ENCODE results near the gene KIDINS220.
A peak's percentile ranks its signal among the peaks of the same experiment; 100 is the strongest.

Gene KIDINS220

DNA sequence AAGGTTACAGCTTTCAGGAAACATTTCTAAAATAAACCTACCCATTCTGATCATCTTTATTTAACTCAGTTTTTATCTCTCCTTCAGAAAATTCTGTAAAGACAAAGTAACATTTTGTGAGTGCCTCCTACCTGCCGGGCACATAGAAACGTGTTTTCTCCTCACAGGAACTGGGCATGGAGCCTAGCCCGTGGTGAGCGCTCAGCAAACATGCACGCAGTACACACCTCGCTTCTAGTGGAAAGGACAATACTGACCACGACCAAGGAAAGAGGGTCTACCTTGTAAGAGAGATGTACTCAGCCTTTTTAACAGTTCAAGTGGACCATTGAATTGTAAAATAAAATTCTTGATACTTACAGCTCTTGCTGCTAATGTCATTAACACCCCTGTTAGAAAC, 24.8 kb upstream of the KIDINS220 start:
- TF ChIP-seq, protein P1, sequence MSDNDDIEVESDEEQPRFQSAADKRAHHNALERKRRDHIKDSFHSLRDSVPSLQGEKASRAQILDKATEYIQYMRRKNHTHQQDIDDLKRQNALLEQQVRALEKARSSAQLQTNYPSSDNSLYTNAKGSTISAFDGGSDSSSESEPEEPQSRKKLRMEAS (IDR thresholded peaks at IDR 0.05), result no peak
- no peak for TF ChIP-seq ZBTB7A (IDR thresholded peaks at IDR 0.05; ENCODE audit: low read depth)
- no peak for TF ChIP-seq YY1 (IDR thresholded peaks at IDR 0.05; ENCODE audit: low read depth)
- TF ChIP-seq CEBPB (IDR thresholded peaks at IDR 0.05), result no peak
- TF ChIP-seq EP300 (IDR thresholded peaks at IDR 0.05; ENCODE audit: borderline replicate concordance), result no peak
- TF ChIP-seq USF1 (IDR thresholded peaks at IDR 0.05), result no peak
- no peak for TF ChIP-seq EGR1 (IDR thresholded peaks at IDR 0.05)
- TF ChIP-seq RAD21 (IDR thresholded peaks at IDR 0.05; ENCODE audit: low read depth), result no peak
- no peak for TF ChIP-seq CREB1 (IDR thresholded peaks at IDR 0.05; ENCODE audit: low read depth)
- TF ChIP-seq TCF12 (IDR thresholded peaks at IDR 0.05; ENCODE audit: low read depth), result no peak
- no peak for TF ChIP-seq TEAD4 (IDR thresholded peaks at IDR 0.05)

DNA sequence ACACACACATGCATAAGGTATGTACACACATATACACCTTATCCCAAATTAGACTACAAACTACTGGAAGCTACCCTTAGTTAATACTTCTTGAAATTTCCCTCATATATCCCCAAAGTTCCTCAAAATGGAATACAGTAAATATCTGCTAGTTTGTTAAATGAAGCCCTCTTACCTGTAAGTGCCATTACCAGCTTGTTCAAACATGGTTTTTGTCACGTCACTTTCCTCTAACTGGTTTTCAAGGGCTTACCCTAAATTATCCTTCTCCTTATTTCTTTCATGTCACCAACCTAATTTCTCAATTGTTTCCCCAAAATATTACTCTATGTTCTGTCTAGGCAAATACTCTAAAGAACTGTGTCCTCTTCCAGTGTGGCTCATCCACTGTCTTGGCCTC, 24.4 kb upstream of the KIDINS220 start:
- TF ChIP-seq, protein P1 (IDR thresholded peaks at IDR 0.05), result no peak
- no peak for TF ChIP-seq NFIC (IDR thresholded peaks at IDR 0.05)

DNA sequence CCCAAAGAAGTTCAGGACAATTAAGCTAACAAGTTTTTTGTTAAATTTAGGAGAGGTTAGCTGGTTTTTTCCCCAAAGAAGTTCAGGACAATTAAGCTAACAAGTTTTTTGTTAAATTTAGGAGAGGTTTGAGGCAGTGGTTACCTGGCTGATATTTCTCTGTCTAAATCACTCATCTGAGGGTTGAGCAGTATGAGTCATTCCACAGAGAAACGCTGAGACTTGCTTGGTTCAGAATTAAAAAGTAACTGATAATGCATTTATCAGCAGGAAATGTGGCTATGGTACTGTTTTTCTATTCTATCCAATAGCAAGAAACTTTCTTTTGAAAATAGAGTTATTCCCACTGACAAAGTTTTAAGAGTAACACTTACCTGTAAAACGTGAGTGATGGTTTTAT, 22.8 kb upstream of the KIDINS220 start:
- TF ChIP-seq, protein P1 (IDR thresholded peaks at IDR 0.05), result no peak
- TF ChIP-seq RAD21 (IDR thresholded peaks at IDR 0.05; ENCODE audit: low read depth), result no peak
- TF ChIP-seq EP300 (IDR thresholded peaks at IDR 0.05; ENCODE audit: borderline replicate concordance), result no peak
- no peak for TF ChIP-seq CEBPB (IDR thresholded peaks at IDR 0.05)
- TF ChIP-seq TEAD4 (IDR thresholded peaks at IDR 0.05), result no peak
- TF ChIP-seq ZBTB7A (IDR thresholded peaks at IDR 0.05; ENCODE audit: low read depth), result no peak
- TF ChIP-seq, protein P2, sequence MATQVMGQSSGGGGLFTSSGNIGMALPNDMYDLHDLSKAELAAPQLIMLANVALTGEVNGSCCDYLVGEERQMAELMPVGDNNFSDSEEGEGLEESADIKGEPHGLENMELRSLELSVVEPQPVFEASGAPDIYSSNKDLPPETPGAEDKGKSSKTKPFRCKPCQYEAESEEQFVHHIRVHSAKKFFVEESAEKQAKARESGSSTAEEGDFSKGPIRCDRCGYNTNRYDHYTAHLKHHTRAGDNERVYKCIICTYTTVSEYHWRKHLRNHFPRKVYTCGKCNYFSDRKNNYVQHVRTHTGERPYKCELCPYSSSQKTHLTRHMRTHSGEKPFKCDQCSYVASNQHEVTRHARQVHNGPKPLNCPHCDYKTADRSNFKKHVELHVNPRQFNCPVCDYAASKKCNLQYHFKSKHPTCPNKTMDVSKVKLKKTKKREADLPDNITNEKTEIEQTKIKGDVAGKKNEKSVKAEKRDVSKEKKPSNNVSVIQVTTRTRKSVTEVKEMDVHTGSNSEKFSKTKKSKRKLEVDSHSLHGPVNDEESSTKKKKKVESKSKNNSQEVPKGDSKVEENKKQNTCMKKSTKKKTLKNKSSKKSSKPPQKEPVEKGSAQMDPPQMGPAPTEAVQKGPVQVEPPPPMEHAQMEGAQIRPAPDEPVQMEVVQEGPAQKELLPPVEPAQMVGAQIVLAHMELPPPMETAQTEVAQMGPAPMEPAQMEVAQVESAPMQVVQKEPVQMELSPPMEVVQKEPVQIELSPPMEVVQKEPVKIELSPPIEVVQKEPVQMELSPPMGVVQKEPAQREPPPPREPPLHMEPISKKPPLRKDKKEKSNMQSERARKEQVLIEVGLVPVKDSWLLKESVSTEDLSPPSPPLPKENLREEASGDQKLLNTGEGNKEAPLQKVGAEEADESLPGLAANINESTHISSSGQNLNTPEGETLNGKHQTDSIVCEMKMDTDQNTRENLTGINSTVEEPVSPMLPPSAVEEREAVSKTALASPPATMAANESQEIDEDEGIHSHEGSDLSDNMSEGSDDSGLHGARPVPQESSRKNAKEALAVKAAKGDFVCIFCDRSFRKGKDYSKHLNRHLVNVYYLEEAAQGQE (IDR thresholded peaks at IDR 0.05; ENCODE audit: low read depth), result no peak

DNA sequence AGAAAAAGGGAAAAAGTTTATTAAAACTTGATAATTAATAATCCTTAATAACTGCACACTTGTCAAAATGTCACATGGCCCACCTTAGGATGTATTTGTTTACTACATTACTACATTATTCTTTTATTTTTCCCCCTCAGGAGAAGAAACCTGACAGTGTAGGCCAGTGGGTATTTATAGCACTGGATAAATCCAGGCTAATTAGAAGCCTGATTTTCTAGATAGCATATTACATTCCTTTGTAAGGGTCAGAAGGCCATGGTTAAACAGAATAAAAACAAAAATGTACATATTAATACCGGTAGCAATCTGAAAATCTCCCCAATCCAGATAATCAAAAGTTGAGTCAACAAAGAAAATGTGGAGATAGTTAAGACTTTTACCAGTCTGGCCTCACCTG, 21.5 kb upstream of the KIDINS220 start:
- no peak for TF ChIP-seq TEAD4 (IDR thresholded peaks at IDR 0.05)
- no peak for TF ChIP-seq TAF1 (IDR thresholded peaks at IDR 0.05; ENCODE audit: low read depth)
- no peak for TF ChIP-seq YY1 (IDR thresholded peaks at IDR 0.05; ENCODE audit: low read depth)
- no peak for TF ChIP-seq ZBTB7A (IDR thresholded peaks at IDR 0.05; ENCODE audit: low read depth)
- TF ChIP-seq EP300 (IDR thresholded peaks at IDR 0.05; ENCODE audit: borderline replicate concordance), result no peak
- TF ChIP-seq, protein P1 (IDR thresholded peaks at IDR 0.05), result no peak

DNA sequence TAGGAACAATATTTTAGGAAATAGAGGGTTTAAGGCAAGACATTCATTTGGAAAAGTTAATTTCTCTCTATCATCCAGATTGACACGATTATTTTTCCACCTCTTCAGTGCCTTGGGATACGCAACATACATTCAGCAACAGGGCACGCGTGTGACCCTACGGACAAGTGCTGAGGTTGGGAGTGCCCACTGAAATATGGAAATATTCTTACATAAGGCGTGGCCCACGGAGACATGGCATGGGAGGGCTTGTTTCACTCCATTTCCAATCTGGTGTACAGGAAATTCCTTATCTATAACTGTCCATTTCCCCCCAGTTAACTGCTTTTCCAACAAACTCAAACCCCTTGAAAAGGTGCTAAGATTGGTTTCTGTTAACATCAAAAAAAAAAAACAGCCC, 20.9 kb upstream of the KIDINS220 start:
- TF ChIP-seq ZBTB7A (IDR thresholded peaks at IDR 0.05; ENCODE audit: low read depth), result no peak
- TF ChIP-seq CREB1 (IDR thresholded peaks at IDR 0.05; ENCODE audit: low read depth), result no peak
- TF ChIP-seq, protein P1 (IDR thresholded peaks at IDR 0.05), result no peak
- TF ChIP-seq, protein P2 (IDR thresholded peaks at IDR 0.05; ENCODE audit: low read depth), result no peak
- TF ChIP-seq RAD21 (IDR thresholded peaks at IDR 0.05; ENCODE audit: low read depth), result no peak
- TF ChIP-seq NFIC (IDR thresholded peaks at IDR 0.05), result no peak
- no peak for TF ChIP-seq EGR1 (IDR thresholded peaks at IDR 0.05)
- no peak for TF ChIP-seq CEBPB (IDR thresholded peaks at IDR 0.05)
- TF ChIP-seq TCF12 (IDR thresholded peaks at IDR 0.05; ENCODE audit: low read depth), result no peak
- no peak for TF ChIP-seq USF1 (IDR thresholded peaks at IDR 0.05)
- no peak for TF ChIP-seq YY1 (IDR thresholded peaks at IDR 0.05; ENCODE audit: low read depth)
- no peak for TF ChIP-seq EP300 (IDR thresholded peaks at IDR 0.05; ENCODE audit: borderline replicate concordance)
- no peak for TF ChIP-seq TAF1 (IDR thresholded peaks at IDR 0.05; ENCODE audit: low read depth)

DNA sequence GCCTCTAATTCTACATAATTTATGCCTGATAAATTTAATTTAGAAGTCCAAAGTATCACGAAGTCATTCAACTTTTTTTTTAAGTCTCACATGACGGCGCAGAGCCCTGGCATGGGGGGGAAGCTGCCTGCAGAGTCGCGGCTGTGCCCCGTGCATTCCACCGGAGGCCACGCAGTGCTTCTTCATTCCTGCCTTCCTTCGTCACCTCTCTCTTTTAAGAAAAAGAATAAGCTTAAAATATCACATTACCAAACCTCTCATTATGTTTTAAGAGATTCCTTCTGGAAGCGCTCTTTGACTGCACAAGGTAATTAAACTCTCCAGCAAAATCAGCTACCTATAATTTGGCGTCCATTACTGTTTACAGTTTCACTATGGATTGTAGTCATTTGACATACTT, 20.3 kb upstream of the KIDINS220 start:
- TF ChIP-seq RAD21 (IDR thresholded peaks at IDR 0.05; ENCODE audit: low read depth) (peak; percentile 11; the same call in 1 of the 2 replicates), CREB1 (IDR thresholded peaks at IDR 0.05; ENCODE audit: low read depth) (no peak), FOXM1 (IDR thresholded peaks at IDR 0.05; ENCODE audit: borderline replicate concordance, low read depth) (peak; percentile 34; the same call in 1 of the 2 replicates), TAF1 (IDR thresholded peaks at IDR 0.05; ENCODE audit: low read depth) (no peak), EGR1 (IDR thresholded peaks at IDR 0.05) (no peak), CEBPB (IDR thresholded peaks at IDR 0.05) (no peak), NFIC (IDR thresholded peaks at IDR 0.05) (no peak; the same call in 1 of the 2 replicates), EP300 (IDR thresholded peaks at IDR 0.05; ENCODE audit: borderline replicate concordance) (peak; percentile 53; the same call in 1 of the 2 replicates), ZBTB7A (IDR thresholded peaks at IDR 0.05; ENCODE audit: low read depth) (no peak), YY1 (IDR thresholded peaks at IDR 0.05; ENCODE audit: low read depth) (peak; percentile 30; the same call in 1 of the 2 replicates), USF1 (IDR thresholded peaks at IDR 0.05) (peak; percentile 54), TEAD4 (IDR thresholded peaks at IDR 0.05) (peak; percentile 95), TCF12 (IDR thresholded peaks at IDR 0.05; ENCODE audit: low read depth) (peak; percentile 77)
- TF ChIP-seq, protein P2 (IDR thresholded peaks at IDR 0.05; ENCODE audit: low read depth), result no peak
- TF ChIP-seq, protein P1 (IDR thresholded peaks at IDR 0.05), result peak; percentile 69; the same call in 1 of the 2 replicates

Measured in Ishikawa (cell line).